GM18907 (cell line): Measurements from ENCODE around the gene LSS.
"Not testable (repeated sequence)": the region's sequence is repeated elsewhere in the genome, so short reads cannot be mapped to it uniquely, and the experiment has no call there.

Experiments
- ATAC-seq: cut with Tn5 transposase; IDR thresholded peaks from one replicate; pipeline ENCODE4 v1.9.1; 2021; ENCODE audit warnings: mild to moderate bottlenecking, moderate library complexity; ENCODE audit not compliant: unreplicated experiment

LSS gene

GRCh38 chr21:46171996-46172862, 56.3 kb downstream of the LSS start:
- no peak for ATAC-seq

- ATAC-seq, result no peak
Measured at GRCh38 chr21:46171585-46171984, 57.0 kb downstream of the LSS start.

GRCh38 chr21:46170436-46171193, 58.0 kb downstream of the LSS start:
- not testable (repeated sequence) for ATAC-seq

GRCh38 chr21:46168659-46169386, 59.8 kb downstream of the LSS start:
- no peak for ATAC-seq

GRCh38 chr21:46168238-46168637, 60.3 kb downstream of the LSS start:
- ATAC-seq, result no peak

- ATAC-seq, result no peak
Measured at GRCh38 chr21:46165098-46165497, 63.5 kb downstream of the LSS start.

GRCh38 chr21:46163380-46163779, 65.2 kb downstream of the LSS start:
- no peak for ATAC-seq

- no peak for ATAC-seq
Measured at GRCh38 chr21:46161633-46162592, 66.7 kb downstream of the LSS start.

- ATAC-seq, result no peak
Measured at GRCh38 chr21:46160907-46161632, 67.5 kb downstream of the LSS start.

- ATAC-seq, result no peak
Measured at GRCh38 chr21:46160657-46160906, 68.0 kb downstream of the LSS start.

- ATAC-seq, result no peak
Measured at GRCh38 chr21:46159841-46160656, 68.5 kb downstream of the LSS start.

GRCh38 chr21:46159390-46159789, 69.2 kb downstream of the LSS start:
- no peak for ATAC-seq

- ATAC-seq, result no peak
Measured at GRCh38 chr21:46158666-46159300, 69.8 kb downstream of the LSS start.

- ATAC-seq, result no peak
Measured at GRCh38 chr21:46157987-46158451, 70.6 kb downstream of the LSS start.

GRCh38 chr21:46157396-46157986, 71.1 kb downstream of the LSS start:
- no peak for ATAC-seq

- ATAC-seq, result no peak
Measured at GRCh38 chr21:46156678-46157077, 71.9 kb downstream of the LSS start.

- ATAC-seq, result no peak
Measured at GRCh38 chr21:46156378-46156645, 72.3 kb downstream of the LSS start.
